Measurements from ENCODE around the gene FAM13C.

The FAM13C gene

DNA sequence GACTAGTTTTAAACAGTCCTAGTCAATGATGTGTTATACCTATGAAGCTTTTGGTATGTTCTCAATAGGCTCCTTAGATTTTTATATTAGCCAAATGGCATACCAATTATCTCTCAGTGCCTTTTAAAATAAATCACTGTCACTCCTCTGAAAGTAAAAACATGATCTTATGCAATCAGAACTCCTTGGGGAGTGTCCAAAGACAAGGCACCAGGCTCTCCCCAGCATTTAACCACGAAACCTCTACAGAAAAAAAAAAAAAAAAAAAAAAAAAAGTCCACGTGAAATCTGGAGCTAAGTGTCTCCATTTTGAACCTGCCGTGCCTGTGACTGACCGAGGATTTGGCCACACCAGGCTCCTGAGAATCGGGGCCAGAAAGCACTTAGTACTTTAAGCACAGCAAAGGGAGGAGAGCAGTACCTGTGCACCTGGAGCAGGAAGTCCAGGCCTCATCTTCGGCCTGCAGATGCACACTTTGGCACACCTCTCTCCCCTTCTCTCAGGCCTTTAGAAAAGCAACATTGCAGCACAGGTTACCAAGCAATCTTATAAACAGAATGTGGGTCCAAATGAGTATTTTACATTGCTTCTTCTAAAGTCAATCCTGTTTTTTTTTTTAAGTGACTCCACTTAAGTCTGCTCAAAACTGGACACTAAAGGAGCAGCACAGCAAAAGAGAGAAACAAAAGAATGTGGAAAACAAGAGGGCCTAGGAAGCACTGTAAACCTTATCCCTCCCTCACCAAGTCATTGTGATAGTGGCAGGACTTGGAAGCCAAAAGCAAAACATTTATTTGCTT lies 1.5 kb downstream of the FAM13C start:
- no peak for DNase-seq

DNA sequence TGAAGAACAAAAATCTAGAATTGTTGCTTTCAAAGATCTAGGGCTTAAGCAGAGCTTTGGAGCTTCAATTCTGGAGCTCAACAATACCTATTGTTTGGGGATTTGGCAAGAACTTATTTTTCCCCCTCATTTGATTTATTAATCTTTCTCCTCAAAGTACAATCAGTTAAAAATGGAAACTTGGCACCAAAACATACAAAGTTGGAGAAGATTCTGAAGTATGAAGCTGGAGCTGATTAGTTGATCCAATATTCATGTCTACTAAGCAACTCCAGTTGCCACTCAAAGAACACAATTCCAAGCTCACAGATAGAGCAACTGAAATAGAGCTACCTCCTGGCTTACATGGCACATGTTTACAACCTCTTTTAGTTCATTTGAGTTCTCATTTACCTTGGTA lies 3.8 kb downstream of the FAM13C start:
- DNase-seq: no peak

DNA sequence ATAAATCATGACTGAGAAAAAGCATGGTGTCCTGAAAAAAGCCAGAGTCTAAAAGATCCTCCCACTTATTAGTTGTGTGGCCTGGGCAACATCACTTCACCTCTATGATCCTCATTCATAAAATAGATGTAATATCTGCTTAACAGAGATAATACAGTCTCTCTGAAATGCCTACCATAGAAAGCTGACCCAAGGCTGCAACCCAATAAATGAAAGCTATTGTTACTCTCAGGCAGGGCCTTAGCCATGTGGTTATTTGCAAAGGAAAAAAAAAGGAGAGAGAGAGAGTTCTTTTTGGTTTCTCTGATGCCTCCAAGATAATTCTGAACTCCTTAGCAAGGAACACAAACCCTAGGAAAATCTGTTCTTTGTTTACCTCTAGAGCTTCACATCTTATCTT lies 7.9 kb downstream of the FAM13C start:
- no peak for DNase-seq

DNA sequence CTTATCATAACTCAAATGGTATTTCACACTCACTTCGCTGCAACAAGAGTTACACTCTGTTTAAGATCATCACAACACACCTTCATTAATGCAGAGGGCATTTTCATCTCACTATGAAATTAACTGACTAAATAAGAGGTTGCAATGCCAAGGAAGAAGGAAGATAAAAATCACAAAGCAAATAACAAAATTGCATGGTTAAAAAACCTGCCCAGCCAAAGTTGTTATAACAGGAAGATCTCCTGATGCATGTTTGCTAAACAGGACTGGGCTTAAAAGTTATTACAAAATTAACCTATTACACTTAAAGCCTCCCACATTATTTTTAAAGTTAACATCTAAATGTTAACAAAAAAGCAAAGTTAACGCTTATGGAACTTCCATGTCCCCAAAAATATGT lies 11.8 kb downstream of the FAM13C start:
- no peak for DNase-seq

DNA sequence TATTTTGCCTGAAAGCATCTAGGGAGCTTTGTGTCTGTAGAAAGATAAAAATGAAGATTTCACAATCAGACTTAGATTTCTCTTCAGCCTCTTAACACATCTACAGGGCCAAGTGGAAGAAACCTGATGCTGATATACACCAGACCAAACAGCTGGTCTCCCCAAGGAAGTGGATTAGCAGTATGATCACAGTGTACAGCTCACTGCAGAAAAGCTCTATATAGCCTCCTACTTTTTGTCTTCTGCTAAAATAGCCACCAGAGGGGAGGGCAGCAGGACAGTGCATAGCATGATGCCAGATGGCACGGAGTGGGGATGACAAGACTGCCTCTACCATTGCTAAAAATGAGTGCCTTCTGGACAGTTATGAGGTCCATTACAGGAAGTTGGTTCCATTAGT lies 16.0 kb downstream of the FAM13C start:
- no peak for DNase-seq

DNA sequence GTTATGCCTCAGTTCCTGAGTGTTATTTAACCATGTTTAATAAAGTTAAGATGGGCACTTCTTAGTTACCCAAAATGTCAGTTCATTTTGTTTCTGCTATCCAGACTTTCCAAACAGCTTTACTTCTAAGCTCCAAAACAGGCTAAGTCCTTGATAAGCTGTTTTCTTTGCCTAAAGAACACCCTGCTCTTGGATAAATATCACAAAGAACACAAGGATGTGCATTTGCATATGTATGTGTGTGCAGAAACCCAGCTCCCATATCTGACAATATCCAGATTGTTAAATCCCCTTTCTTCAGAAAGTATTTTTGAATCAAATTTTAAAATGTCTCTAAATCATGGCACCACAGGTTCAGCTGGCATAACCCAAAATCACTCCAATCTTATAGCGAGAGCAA lies 19.6 kb downstream of the FAM13C start:
- no peak for DNase-seq

DNA sequence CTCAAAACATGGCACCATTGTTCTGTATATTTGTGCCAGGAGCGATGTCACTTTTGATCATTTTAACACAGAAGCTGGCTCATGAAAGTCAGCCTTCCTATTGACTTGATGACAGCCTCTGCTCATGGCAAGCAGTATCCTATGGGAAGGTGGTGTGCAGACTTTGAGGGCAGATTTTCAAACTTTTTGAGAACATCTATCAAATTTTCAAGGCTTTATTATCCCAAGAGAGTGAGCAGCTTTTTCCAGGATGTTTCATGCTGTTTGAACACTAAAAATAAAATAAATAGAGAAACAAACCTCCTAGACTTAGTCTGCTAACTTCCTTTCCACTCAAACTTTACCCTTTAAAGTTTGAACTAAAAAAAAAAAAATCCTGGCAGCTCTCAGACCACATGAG lies 20.3 kb downstream of the FAM13C start:
- no peak for DNase-seq

DNA sequence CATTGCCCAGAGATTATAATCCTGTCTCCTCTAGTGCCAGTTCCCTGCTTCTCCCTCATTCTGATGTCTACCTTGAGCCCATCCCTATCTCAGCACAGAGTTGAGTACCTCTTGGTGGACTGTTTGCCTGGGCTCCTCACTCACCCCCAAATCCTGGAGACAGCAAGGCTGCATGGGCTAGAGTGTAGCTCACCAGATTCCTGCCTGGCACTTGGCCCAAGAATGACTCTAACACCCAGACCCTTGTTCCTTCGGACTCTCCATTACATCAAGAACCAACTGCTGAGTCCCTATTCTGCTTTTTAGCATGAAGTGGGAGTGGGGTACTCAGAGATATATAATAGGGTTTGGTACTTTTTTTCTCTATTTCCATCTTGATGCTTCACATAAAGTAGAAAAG lies 22.1 kb downstream of the FAM13C start:
- DNase-seq: no peak

DNA sequence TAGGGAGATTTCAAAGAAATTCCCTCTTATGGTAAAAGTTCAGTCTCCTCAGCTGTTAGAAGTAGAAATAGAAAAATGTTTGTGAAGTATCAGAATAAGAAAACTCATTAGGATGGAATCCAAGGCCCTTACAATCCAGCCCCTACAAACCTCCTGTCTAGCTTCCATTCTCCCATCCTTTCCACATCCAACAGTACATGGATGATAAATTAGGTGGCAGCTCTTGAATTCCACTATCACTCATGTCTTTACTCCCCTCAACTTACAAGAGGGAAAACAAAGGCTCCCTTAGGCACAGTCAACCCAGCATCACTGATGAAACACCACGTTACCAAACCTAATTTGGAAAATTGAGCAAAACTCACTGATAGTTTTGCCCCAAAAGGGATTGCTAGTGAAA lies 23.0 kb downstream of the FAM13C start:
- DNase-seq: no peak

DNA sequence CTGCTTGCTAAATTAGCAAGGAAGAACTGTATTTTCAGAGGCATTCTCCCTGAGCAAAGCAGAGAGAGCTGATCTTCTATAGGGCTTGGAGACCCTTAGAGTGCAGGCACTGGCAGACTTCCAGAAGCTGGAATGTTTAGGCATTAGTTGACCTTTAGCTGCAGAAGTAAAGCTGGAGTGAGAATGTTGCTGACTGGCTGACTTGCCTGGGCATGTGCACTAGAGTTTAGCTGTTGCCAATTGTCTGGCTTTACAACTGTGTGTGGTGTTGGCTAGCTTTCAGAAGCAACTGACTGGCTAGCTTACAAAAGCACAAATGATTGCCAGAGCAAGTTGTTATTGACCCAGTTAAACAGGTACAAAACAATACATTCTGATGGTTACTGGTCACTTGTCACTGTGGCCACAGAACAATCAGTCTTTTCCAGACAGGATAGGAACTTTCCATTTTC lies 25.1 kb downstream of the FAM13C start:
- DNase-seq: no peak

DNA sequence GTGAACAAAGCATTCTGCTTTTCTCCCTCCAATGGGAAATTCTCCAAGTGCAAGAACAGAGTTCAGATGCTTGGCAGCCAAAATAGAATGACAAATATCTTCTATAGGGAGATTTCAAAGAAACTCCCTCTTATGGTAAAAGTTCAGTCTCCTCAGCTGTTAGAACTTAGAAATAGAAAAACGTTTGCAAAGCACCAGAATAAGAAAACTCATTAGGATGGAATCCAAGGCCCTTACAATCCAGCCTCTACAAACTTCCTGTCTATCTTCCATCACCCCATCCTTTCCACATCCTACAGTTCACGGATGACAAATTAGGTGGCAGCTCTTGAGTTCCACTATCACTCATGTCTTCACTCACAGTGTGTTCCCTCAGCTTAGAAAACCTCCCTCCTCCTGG lies 25.7 kb downstream of the FAM13C start:
- no peak for DNase-seq

DNA sequence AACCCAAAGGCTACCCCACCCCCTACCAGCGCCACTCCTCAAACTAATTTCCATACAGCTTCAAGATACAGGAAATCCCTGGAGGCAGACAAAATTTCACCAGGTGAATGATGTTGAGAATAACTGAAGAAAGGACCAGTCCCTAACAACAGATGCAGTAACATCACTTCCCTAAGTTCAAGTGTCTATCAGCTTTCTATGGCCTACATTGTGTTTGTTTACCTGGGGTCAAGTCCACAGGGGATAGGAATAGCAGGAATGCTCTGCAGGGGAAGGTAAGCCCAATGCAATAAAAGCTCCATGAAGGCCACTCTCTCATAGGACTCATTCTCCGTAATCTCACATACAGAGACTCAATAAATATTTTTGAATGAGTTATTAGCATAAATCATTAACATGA lies 26.9 kb downstream of the FAM13C start:
- no peak for DNase-seq

DNA sequence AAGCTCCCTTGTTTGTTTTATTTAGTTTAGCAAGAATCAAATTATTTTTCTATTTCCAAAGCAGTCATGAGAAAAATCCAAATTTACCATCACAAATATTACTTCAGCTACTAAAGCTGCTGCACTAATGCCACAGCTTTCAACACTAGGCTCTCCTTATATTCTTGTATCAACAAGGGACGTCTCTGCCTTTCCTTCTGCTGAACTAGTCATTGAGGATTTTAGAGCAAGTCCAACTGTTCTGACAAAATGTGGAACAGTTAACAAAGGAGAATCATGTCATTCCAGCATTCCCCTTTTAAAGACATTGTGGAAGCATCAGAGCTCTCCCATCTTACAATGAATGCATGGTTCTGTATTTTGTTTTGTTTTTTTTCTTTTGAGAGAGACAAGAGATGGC lies 28.6 kb downstream of the FAM13C start:
- DNase-seq: no peak

DNA sequence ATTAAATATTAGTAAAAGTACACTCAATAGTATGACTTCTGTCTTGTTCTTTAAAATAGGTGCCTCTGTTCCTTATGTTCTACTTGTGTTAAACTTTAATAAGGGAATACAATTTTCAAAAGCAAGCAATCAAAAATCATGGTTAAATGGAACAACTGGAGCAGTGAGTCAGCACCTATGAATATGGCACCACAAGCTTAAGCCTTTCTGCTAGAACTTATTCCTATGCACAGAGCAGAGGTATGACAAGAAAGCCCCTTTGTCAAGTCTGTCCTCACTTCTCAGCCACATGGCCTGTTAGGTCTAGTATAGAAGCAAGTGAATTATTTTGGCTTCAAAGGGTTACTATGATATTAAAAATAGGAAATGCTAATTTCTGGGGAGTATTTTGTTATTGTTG lies 29.8 kb downstream of the FAM13C start:
- DNase-seq: no peak

DNA sequence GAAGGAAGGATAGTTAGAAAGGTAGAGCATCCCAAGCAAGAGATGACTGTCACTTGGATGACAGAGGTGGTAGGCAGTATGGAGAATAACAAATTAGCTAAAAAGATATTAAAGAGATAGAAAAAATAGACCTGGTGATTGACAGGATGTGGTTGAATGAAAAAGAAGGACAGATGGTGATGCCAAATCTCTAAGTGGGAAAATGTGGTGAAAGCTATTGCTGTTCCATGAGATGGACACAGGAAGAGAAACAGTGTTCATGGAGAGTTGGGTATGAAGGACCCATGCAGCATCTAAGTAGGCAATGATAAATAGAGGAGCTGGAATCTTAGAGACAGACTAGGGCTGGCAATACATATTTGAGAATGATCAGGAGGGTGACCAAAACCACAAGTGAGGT lies 30.7 kb downstream of the FAM13C start:
- DNase-seq: no peak

DNA sequence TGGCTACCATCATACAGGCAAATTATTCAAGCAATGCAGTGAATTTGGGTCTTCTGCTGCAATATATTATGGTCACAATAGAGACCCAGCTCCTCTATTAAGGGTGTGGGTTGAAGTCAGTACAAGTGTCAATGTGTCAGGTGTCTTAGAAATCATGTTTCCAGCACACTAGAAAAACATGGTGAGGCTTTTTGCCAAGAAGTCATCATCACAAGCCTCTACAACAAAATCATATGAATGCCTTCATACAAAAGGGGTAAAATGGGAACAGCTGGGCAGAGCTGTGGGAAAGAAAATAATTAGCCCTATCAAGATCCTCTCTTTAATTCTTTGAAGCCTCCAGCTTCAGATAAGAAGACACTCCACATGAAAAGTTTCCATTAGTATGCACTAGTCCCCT lies 37.2 kb downstream of the FAM13C start:
- no peak for DNase-seq

DNA sequence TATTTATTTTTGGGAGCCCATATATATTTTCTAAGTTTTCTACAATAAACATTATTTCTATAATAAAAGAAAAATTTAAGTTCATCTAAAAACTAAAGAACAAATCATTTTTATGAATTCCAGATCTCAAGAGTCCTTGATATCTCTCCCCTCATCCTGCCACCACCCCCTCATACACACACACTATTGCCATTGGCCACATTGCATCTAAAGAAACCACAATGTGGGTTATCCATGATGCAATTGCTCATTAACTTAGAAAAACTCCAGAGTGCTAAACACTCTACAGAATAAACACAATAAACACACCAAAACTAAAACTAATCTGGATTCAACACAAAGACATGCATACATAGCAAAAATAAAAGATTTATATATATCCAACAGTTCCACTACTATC lies 37.8 kb downstream of the FAM13C start:
- no peak for DNase-seq

DNA sequence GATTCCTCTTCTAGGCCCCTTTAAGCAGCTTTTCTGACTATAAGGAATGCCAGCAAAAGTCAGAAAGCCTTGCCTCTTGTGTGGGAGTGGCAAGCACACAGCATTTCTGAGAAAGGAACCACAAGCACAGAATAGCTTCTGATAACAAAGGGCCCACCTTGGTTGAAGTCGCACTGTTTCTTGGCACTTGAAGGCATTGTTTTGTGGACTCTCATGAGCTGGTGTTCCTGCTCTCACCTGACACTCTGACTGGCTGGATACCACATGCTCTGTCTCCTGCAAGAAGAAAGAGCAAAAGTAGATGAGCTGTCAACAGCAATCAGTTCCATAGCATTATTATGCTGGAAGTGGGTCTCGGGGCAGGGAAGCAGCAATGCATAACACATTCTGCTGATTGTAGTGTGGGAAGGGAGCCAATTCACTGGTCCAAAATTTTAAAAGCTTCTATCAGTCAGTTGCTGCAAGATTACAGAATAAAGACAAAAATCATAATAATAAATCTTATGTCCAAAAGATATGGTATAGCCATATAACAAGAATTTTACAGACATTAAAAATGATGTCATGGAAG lies 38.4 kb downstream of the FAM13C start:
- no peak for DNase-seq

DNA sequence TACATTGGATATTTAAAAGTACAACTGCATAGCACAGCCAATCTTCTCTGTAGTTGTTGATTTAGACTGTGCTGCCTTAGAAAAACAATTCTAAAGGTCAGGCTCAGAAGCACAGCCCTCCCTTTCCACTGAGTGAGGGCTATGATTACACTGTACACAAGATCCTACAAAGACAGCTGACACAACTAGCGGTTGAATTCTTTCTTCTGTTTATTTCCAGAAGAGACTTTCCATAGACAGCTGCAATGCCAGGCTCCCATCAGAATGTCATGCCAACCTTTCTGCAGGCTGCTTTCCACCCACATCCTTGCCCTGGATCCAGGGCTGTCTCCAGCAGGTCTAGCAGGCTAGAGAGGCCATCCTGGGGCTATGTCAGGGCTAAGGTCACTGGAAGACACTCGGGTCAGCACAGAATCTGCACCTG lies 39.3 kb downstream of the FAM13C start:
- DNase-seq: no peak

DNA sequence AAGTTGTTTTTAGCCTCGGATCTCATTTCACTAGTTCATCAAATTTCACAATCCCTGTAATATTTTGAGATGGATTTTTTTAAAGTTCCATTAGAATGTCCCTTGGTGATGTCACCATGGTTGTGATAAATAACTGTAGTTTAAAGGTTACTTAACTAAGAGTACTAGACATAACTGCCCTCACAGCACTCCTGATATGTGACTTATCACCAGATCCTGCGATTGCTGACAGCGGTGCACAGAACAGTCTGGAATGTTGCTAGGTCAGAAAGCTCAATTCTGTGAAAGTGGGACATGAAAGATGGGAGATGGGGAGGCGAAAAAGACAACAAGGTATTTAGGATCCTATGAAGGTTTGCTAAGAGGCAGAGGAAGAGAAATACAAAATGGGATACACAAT lies 40.2 kb downstream of the FAM13C start:
- DNase-seq: no peak

DNA sequence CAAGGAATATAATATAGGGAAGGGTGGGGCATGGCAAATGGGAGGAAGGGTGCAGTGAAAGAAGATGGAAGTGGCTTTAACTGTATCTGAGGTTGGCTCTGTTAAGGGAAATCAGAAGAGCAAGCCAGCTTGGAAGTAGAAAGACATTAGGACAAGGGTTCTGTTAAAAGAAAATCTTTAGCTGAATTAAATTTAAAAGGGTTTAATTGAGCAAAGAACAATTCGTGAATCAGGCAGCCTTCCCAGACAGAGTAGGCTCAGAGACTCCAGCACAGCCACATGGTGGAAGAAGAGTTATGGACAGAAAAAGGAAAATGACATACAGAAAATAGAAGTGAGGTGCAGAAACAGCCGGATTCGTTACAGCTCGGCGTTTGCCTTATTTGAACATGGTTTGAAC lies 42.0 kb downstream of the FAM13C start:
- no peak for DNase-seq

DNA sequence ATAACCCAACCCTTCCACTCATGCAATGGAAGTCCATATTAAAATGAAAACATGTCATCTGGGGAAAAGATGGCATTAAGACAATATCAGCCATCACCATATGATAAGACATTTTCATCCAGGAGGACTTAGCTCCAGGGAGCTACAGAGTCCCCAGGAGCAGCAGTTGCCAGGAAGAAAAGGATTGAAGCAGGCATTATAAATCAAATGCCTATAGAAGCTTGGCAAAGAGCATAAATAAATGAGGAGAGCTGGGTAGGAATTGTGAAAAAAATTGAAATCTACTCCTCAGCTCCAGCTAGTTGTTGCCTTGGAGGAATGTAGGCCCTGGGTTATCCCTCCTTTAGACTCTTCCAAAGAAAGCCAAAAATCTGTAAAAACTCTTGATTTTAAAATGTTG lies 42.5 kb downstream of the FAM13C start:
- no peak for DNase-seq

DNA sequence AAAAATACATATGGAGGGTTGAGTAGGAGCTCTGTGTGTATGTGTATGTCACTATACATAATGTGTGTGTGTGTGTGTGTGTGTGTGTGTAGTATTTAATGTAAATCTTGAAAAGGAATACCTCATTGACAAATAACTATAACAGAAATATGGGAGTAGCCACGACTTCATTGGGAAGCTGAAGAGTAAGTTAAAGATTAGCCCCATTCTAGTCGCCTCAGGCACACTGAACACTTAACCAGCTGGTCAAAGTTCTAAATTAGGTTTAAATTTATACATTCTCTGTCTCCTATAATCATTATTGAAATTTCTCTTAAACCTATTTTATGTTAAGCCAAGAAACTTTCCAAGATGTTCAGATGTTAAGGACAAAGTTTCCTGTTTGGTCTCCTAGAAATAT lies 45.3 kb downstream of the FAM13C start:
- no peak for DNase-seq

DNA sequence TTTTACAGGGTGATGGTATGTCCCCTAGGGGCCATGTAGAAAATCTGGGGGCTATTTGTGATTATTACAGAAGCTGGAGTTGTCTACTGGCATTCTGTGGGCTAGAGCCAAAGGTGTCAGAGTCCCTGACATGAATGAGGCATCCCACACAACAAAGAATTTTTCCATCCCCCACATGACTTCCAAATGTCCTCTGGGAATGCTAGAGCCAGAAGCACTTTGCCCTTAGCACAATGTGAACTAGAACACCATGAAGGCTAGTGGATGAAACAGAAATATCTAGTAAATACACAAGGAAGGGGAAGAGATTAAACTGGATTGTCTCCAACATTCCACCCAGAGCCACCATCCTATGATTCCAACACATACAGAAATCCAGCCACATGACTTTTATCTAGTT lies 46.9 kb downstream of the FAM13C start:
- no peak for DNase-seq

DNA sequence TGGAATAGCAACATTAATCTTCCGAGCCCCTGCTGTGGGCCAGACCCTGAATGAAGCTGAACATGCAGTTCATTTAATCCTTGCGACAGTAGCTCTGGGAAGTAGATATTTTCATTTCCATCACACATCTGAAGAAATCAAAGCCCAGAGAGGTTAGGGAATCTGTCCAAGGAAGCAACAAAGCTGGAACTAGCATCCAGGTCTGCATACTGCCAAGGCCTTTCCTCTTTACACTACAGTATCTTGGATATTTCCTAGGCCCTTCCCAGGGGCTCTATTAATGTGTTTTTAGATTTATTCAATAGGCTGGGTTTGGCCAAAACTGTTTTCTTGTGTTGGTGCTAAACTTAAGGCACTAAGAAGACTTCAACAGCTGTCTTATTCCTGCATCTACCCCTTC lies 48.1 kb downstream of the FAM13C start:
- DNase-seq: no peak

Measured in NCI-H1048 (cell line).